Astrocyte (in vitro differentiated cells and primary cell): ENCODE data around the gene DES. TPM values are rescaled to one million over a fixed set of nuclear protein-coding genes. Genes with fewer than 3 reads are reported as not detected.

Source experiments
- DNase-seq: peaks from one replicate; pipeline ENCODE4 v3.0.0-alpha.2; 2010; ENCODE audit warnings: low read depth
- FAIRE-seq: peaks from 2 replicates; lab custom pipeline; 2011; peaks lifted over from hg19 to GRCh38; lab: Jason Lieb, UNC
- H2AFZ ChIP-seq: 2 replicates; pipeline ENCODE4 v1.6.0; 2012; ENCODE audit warnings: low read depth, low read length, inconsistent platforms
- H3K27ac ChIP-seq: 2 replicates; pipeline ENCODE4 v1.5.1; 2011; ENCODE audit warnings: low read depth, low read length, inconsistent platforms
- H3K27me3 ChIP-seq: 2 replicates; pipeline ENCODE4 v1.6.0; 2011; ENCODE audit warnings: low read length, inconsistent platforms; ENCODE audit not compliant: insufficient read depth
- H3K36me3 ChIP-seq: 2 replicates; pipeline ENCODE4 v1.5.1; 2011; ENCODE audit warnings: low read length, inconsistent platforms; ENCODE audit not compliant: insufficient read depth
- H3K4me1 ChIP-seq: 2 replicates; pipeline ENCODE4 v1.5.1; 2011; ENCODE audit warnings: low read length, inconsistent platforms; ENCODE audit not compliant: insufficient read depth
- H3K4me2 ChIP-seq: 2 replicates; pipeline ENCODE4 v1.6.0; 2012; ENCODE audit warnings: low read length, inconsistent platforms
- H3K4me3 ChIP-seq: 2 replicates; pipeline ENCODE4 v1.5.1; 2011; ENCODE audit warnings: low read depth, mild to moderate bottlenecking, low read length, inconsistent platforms; ENCODE audit not compliant: insufficient read depth
- H3K79me2 ChIP-seq: 2 replicates; pipeline ENCODE4 v1.6.0; 2012; ENCODE audit warnings: mild to moderate bottlenecking, low read length, inconsistent platforms; ENCODE audit not compliant: insufficient read depth
- H3K9ac ChIP-seq: 2 replicates; pipeline ENCODE4 v1.6.0; 2012; ENCODE audit warnings: mild to moderate bottlenecking, low read length, inconsistent platforms
- H3K9me3 ChIP-seq: 2 replicates; pipeline ENCODE4 v1.5.1; 2012; ENCODE audit warnings: low read depth, mild to moderate bottlenecking, low read length, inconsistent platforms; ENCODE audit not compliant: insufficient read depth
- H4K20me1 ChIP-seq: 2 replicates; pipeline ENCODE4 v1.6.0; 2012; ENCODE audit warnings: low read length, inconsistent platforms; ENCODE audit not compliant: insufficient read depth
- H3K27ac Mint-ChIP-seq: one replicate; pipeline ENCODE4 v1.8.0; 2021; ENCODE audit warnings: mild to moderate bottlenecking, mixed read lengths; ENCODE audit not compliant: unreplicated experiment
- H3K27me3 Mint-ChIP-seq: one replicate; pipeline ENCODE4 v1.8.0; 2021; ENCODE audit warnings: low read depth, mixed read lengths; ENCODE audit not compliant: unreplicated experiment
- H3K36me3 Mint-ChIP-seq: one replicate; pipeline ENCODE4 v1.8.0; 2021; ENCODE audit warnings: low read depth, mixed read lengths; ENCODE audit not compliant: unreplicated experiment
- H3K4me1 Mint-ChIP-seq: one replicate; pipeline ENCODE4 v1.8.0; 2021; ENCODE audit warnings: low read depth, mixed read lengths; ENCODE audit not compliant: unreplicated experiment
- H3K4me3 Mint-ChIP-seq: one replicate; pipeline ENCODE4 v1.8.0; 2021; ENCODE audit warnings: mild to moderate bottlenecking, moderate library complexity, mixed read lengths; ENCODE audit not compliant: unreplicated experiment
- H3K9me3 Mint-ChIP-seq: one replicate; pipeline ENCODE4 v1.8.0; 2021; ENCODE audit warnings: mild to moderate bottlenecking, mixed read lengths; ENCODE audit not compliant: unreplicated experiment
- EZH2 ChIP-seq: IDR thresholded peaks from 2 replicates; pipeline ENCODE4 v1.6.1; 2012; ENCODE audit warnings: mild to moderate bottlenecking, low read length, inconsistent platforms; ENCODE audit not compliant: insufficient read depth
- total RNA-seq: library from RNA; stranded (reverse); gene quantifications from 2 replicates; pipeline ENCODE4 v1.2.1, GENCODE V29; 2021
- TF ChIP-seq, protein P1 (sequence below): IDR thresholded peaks from 2 replicates; pipeline ENCODE4 v1.5.1; 2011; ENCODE audit warnings: low read depth, mild to moderate bottlenecking, inconsistent platforms, low read length, moderate library complexity; ENCODE audit not compliant: insufficient read depth

Gene DES
- total RNA-seq, 1 donor from 2014 or later, result 5.4 TPM

DNA sequence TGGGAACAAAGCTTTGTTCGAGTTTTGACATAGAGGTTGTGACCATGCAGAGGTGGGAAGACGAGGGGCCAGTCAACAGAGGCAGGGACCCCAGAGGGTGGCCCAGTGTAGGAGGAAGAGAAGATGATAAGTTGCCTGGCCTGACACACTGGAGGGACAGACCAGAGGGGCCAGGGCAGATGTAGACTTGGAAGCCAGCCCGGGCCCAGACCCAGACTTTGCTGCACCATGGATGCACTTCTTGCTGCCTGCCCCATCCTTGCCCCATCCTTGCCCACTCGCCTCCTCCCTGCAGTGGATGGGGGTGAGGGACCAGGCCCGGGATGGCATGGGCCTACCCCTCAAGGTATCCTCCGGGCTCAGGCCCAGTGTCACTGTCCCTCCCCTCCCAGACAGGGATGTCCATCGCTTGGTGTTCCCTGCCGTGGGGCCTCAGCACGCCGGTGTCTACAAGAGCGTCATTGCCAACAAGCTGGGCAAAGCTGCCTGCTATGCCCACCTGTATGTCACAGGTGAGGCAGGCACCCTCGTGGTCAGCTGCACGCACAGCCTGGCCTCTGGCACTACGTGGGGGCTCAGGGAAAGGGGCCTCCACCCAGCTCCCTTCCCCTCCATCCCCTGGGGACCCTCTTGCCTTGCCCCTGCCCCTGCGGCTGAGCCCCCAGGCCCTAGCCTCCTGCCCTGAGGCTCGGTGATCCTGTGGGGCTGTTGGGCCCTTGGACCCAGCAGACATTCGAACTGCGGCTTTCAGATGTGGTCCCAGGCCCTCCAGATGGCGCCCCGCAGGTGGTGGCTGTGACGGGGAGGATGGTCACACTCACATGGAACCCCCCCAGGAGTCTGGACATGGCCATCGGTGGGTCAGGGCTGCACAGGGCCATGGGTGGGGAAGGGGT lies 53.5 kb downstream of the DES start:
- H3K4me3 Mint-ChIP-seq, result no peak overlapping the region
- peaks cover 18% of the 10 kb centered on the region for H3K4me1 Mint-ChIP-seq
- H3K4me1 ChIP-seq, result peaks cover 19% of the 10 kb centered on the region
- H3K27ac Mint-ChIP-seq, result no peak overlapping the region
- peaks cover 8% of the 10 kb centered on the region for H3K36me3 ChIP-seq
- H2AFZ ChIP-seq, result no peak overlapping the region
- no peak overlapping the region for H3K27ac ChIP-seq
- TF ChIP-seq EZH2, result no peak
- TF ChIP-seq, protein P1, sequence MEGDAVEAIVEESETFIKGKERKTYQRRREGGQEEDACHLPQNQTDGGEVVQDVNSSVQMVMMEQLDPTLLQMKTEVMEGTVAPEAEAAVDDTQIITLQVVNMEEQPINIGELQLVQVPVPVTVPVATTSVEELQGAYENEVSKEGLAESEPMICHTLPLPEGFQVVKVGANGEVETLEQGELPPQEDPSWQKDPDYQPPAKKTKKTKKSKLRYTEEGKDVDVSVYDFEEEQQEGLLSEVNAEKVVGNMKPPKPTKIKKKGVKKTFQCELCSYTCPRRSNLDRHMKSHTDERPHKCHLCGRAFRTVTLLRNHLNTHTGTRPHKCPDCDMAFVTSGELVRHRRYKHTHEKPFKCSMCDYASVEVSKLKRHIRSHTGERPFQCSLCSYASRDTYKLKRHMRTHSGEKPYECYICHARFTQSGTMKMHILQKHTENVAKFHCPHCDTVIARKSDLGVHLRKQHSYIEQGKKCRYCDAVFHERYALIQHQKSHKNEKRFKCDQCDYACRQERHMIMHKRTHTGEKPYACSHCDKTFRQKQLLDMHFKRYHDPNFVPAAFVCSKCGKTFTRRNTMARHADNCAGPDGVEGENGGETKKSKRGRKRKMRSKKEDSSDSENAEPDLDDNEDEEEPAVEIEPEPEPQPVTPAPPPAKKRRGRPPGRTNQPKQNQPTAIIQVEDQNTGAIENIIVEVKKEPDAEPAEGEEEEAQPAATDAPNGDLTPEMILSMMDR, result no peak
- peaks cover 19% of the 10 kb centered on the region for H3K36me3 Mint-ChIP-seq
- H3K9ac ChIP-seq, result no peak overlapping the region
- DNase-seq, result no peak
- H3K27me3 Mint-ChIP-seq, result peaks cover 8% of the 10 kb centered on the region
- H3K79me2 ChIP-seq, result no peaks in the 10 kb centered on the region
- FAIRE-seq, result no peak
- no peak overlapping the region for H3K4me2 ChIP-seq
- no peaks in the 10 kb centered on the region for H3K9me3 ChIP-seq
- no peaks in the 10 kb centered on the region for H3K27me3 ChIP-seq
- H3K4me3 ChIP-seq, result no peak overlapping the region
- no peaks in the 10 kb centered on the region for H4K20me1 ChIP-seq
- H3K9me3 Mint-ChIP-seq, result no peaks in the 10 kb centered on the region

DNA sequence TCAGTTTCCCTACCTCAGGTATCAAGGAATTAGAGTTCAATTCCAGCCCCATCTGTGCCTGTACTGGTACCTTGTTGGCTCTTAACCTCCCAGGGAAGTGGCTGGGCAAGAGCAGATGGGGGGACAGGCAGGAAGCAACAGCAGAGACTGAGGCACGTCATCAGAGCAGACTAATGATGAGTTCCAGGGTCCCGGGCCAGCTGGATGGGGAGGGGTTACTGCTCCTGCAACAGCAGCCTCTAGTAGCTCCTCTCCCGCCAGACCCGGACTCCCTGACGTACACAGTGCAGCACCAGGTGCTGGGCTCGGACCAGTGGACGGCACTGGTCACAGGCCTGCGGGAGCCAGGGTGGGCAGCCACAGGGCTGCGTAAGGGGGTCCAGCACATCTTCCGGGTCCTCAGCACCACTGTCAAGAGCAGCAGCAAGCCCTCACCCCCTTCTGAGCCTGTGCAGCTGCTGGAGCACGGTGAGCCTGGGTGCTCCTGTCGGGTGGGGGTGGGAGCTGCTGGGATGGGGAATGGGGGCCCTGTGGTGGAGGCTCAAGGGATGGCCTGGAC lies 54.5 kb downstream of the DES start:
- no peak for TF ChIP-seq EZH2
- TF ChIP-seq, protein P1, result no peak
- no peaks in the 10 kb centered on the region for H3K79me2 ChIP-seq
- H3K9me3 Mint-ChIP-seq, result no peaks in the 10 kb centered on the region
- peaks cover 16% of the 10 kb centered on the region for H3K4me1 Mint-ChIP-seq
- no peaks in the 10 kb centered on the region for H4K20me1 ChIP-seq
- H3K36me3 ChIP-seq, result peaks cover 2% of the 10 kb centered on the region
- peak overlapping the region; percentile 7 for H3K27ac Mint-ChIP-seq
- no peak overlapping the region for H3K9ac ChIP-seq
- peaks cover 21% of the 10 kb centered on the region for H3K36me3 Mint-ChIP-seq
- H3K27me3 ChIP-seq, result no peaks in the 10 kb centered on the region
- H3K27me3 Mint-ChIP-seq, result peaks cover 10% of the 10 kb centered on the region
- FAIRE-seq (no peak), DNase-seq (no peak)
- H2AFZ ChIP-seq, result no peak overlapping the region
- no peak overlapping the region for H3K27ac ChIP-seq
- H3K4me3 ChIP-seq, result no peak overlapping the region
- no peaks in the 10 kb centered on the region for H3K9me3 ChIP-seq
- H3K4me1 ChIP-seq, result peaks cover 19% of the 10 kb centered on the region
- no peak overlapping the region for H3K4me2 ChIP-seq
- no peak overlapping the region for H3K4me3 Mint-ChIP-seq

DNA sequence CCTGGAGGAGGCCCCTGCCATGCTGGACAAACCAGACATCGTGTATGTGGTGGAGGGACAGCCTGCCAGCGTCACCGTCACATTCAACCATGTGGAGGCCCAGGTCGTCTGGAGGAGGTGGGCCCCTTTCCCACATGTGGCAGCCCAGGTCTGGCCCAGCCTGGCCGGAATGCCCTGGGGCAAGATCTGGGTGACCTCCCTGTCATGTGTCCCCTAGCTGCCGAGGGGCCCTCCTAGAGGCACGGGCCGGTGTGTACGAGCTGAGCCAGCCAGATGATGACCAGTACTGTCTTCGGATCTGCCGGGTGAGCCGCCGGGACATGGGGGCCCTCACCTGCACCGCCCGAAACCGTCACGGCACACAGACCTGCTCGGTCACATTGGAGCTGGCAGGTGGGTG lies 55.3 kb downstream of the DES start:
- no peaks in the 10 kb centered on the region for H3K9me3 Mint-ChIP-seq
- no peak for DNase-seq
- H3K27me3 Mint-ChIP-seq, result peaks cover 10% of the 10 kb centered on the region
- H2AFZ ChIP-seq, result no peak overlapping the region
- H3K27ac Mint-ChIP-seq, result no peak overlapping the region
- H3K4me2 ChIP-seq, result no peak overlapping the region
- H3K79me2 ChIP-seq, result no peaks in the 10 kb centered on the region
- peaks cover 2% of the 10 kb centered on the region for H3K36me3 ChIP-seq
- H3K4me3 ChIP-seq, result no peak overlapping the region
- H3K27ac ChIP-seq, result no peak overlapping the region
- H3K4me1 Mint-ChIP-seq, result peaks cover 16% of the 10 kb centered on the region
- H3K27me3 ChIP-seq, result no peaks in the 10 kb centered on the region
- FAIRE-seq, result no peak
- peaks cover 19% of the 10 kb centered on the region for H3K4me1 ChIP-seq
- H4K20me1 ChIP-seq, result no peaks in the 10 kb centered on the region
- peaks cover 23% of the 10 kb centered on the region for H3K36me3 Mint-ChIP-seq
- H3K9me3 ChIP-seq, result no peaks in the 10 kb centered on the region
- H3K9ac ChIP-seq, result no peak overlapping the region
- TF ChIP-seq EZH2, result no peak
- TF ChIP-seq, protein P1, result no peak
- H3K4me3 Mint-ChIP-seq, result no peak overlapping the region
